Choroid plexus epithelial cell (primary cell): Measurements from ENCODE around the gene GTF2IRD1.

Experiments
- DNase-seq: peaks from one replicate; pipeline ENCODE4 v3.0.0-alpha.2; 2010; ENCODE audit warnings: low read depth
- H3K4me3 ChIP-seq: 2 replicates; pipeline ENCODE4 v1.5.1; 2011; ENCODE audit warnings: low read depth, mild to moderate bottlenecking, control low read depth, low read length, moderate library complexity
- TF ChIP-seq, protein P1 (sequence below): conservative IDR thresholded peaks from 2 replicates; pipeline ENCODE4 v1.5.1; 2011; ENCODE audit warnings: low read depth, mild to moderate bottlenecking, control low read depth, inconsistent platforms, low read length, moderate library complexity

The GTF2IRD1 gene, protein sequence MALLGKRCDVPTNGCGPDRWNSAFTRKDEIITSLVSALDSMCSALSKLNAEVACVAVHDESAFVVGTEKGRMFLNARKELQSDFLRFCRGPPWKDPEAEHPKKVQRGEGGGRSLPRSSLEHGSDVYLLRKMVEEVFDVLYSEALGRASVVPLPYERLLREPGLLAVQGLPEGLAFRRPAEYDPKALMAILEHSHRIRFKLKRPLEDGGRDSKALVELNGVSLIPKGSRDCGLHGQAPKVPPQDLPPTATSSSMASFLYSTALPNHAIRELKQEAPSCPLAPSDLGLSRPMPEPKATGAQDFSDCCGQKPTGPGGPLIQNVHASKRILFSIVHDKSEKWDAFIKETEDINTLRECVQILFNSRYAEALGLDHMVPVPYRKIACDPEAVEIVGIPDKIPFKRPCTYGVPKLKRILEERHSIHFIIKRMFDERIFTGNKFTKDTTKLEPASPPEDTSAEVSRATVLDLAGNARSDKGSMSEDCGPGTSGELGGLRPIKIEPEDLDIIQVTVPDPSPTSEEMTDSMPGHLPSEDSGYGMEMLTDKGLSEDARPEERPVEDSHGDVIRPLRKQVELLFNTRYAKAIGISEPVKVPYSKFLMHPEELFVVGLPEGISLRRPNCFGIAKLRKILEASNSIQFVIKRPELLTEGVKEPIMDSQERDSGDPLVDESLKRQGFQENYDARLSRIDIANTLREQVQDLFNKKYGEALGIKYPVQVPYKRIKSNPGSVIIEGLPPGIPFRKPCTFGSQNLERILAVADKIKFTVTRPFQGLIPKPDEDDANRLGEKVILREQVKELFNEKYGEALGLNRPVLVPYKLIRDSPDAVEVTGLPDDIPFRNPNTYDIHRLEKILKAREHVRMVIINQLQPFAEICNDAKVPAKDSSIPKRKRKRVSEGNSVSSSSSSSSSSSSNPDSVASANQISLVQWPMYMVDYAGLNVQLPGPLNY

DNA sequence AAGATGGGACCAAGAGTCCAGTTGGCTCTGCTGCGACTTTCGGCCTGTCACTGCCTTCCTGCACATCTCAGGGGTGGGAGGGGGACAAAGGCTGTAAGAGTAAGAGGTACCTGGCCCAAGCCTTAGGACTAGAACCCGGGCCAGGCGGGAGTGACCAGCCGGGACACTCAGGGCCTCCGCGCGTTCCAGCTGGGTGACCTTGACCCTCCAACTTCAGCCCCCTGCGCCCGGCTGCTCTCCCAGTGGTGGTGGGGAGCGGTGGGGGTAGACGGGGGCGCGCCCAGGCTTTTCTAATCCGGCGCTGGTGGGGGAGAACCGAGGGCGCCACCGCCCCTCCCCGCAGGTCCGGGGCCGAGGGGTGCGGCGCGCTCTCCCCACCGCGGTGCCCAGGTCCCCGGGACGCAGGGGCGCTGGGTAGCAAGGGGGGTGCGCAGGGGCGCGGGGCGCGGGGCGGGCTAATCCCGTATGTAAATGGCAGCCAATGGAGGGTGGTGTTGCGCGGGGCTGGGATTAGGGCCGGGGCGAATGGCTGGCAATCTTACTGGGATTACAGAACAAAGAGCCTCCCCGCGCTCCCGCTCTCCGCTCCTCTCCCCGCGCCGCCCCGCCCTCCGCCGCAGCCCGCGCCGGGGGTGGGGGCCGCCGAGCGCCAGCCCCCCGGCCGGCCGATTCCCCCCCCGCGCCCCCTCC is at the start of gene GTF2IRD1:
Gene GTF2IRD1 (plus strand): TSS at position 585 of the 690 bp plus-strand sequence. CDS start 54,175 bp downstream, outside the sequence.
- TF ChIP-seq, protein P1, sequence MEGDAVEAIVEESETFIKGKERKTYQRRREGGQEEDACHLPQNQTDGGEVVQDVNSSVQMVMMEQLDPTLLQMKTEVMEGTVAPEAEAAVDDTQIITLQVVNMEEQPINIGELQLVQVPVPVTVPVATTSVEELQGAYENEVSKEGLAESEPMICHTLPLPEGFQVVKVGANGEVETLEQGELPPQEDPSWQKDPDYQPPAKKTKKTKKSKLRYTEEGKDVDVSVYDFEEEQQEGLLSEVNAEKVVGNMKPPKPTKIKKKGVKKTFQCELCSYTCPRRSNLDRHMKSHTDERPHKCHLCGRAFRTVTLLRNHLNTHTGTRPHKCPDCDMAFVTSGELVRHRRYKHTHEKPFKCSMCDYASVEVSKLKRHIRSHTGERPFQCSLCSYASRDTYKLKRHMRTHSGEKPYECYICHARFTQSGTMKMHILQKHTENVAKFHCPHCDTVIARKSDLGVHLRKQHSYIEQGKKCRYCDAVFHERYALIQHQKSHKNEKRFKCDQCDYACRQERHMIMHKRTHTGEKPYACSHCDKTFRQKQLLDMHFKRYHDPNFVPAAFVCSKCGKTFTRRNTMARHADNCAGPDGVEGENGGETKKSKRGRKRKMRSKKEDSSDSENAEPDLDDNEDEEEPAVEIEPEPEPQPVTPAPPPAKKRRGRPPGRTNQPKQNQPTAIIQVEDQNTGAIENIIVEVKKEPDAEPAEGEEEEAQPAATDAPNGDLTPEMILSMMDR: no peak
- H3K4me3 ChIP-seq: peak within 1 kb of the TSS; percentile 67
- DNase-seq: peak; percentile 74

DNA sequence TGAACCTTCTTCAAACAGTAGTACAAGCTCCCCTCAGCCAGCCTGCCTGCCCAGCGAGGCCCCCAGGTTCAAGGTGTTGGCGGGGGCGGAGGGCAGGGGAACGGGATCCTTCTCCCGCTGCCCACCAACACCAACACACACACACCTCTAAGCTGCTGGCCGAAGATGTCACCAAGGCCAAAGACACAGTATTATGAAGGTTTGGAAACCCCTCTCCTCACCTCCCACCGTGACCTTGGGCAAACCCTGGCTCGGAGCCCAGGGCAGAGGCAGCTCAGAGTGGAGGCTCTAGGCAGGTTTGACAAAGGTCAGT is 49.4 kb upstream of the GTF2IRD1 start:
- H3K4me3 ChIP-seq: no peak overlapping the region
- no peak for DNase-seq
- TF ChIP-seq, protein P1: no peak

DNA sequence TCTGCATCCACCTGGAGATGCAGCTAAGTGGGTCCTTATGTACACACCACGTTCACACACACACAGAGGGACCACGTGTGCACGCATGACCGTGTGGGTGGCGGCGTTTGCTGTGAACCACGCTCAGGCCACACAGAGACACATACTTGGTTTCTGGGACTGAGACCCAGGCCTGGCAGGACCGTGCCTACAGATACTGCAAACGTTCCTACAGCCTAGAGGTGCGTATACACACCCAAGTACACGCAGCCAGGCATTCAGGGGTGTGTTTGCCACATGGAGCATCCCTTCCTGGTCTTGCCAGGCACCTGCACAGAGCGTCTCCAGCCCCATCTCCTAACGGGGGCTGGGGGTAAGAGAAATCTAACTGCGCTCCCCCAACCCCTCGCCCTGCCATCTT is 49.0 kb upstream of the GTF2IRD1 start:
- TF ChIP-seq, protein P1: no peak
- no peak for DNase-seq
- no peak overlapping the region for H3K4me3 ChIP-seq

DNA sequence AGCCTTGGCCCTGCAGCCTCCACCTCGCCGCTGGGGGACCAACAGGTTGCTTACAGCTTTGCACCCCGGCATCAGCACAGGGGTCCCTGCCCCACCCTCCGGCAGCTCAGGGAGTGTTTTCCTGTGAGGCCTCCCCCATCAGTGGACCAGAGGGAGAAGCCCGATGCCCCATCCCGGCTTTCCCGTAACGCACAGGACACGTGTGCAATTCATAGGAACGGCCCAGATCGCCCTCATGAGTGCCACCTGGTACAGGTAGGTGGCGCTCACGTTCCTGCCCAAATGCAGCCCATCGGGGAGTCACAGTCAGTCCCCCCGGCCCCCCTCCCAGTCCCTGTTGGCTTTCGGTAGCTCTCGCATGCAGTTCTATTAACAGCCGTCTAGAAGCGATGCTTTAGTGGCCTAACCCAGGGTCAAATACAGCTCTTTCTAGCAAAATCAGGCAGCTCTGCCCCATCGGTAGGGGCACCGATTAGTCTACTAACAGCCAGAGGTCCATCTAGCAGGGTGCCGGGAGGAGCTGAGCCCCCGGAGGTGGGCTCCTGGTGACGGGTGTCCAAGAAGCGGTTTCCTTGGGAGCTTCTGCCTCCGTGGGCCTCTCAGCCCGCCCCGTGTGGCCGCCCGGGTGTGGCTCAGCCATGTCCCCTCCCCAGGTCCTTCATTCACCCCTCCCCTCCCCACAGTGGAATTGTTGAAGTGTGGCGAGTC is 48.4 kb upstream of the GTF2IRD1 start:
- H3K4me3 ChIP-seq: no peak overlapping the region
- DNase-seq: no peak
- TF ChIP-seq, protein P1: peak; percentile 61

DNA sequence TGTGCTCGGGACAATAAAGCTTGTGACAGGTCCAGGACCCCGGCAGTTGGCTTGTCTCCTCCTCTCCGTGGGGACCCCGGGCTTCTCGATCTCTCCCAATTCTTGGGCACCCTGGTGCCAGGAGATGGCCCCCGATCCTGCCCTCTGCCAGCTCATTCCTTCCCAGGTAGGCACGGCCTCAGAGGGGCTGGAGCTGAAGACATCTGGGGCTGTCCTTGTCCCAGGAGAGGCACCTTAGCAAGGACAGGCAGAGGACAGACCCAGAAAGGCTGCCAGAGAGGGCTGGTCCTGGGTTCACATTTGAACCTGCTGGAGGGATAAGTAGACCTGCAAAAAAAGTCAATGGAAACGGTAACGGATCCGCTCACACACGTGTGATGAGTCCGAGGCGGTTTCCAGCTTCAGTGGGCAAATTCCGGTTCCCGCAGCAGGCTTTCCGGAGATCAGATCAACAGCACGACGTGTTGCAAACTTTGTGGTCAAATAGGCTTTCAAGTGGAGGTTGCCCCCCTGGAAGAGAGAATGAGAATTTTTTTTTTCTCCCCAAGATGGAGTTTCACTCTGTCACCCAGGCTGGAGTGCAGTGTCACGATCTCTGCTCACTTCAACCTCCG is 47.7 kb upstream of the GTF2IRD1 start:
- TF ChIP-seq, protein P1: no peak
- no peak for DNase-seq
- no peak overlapping the region for H3K4me3 ChIP-seq

DNA sequence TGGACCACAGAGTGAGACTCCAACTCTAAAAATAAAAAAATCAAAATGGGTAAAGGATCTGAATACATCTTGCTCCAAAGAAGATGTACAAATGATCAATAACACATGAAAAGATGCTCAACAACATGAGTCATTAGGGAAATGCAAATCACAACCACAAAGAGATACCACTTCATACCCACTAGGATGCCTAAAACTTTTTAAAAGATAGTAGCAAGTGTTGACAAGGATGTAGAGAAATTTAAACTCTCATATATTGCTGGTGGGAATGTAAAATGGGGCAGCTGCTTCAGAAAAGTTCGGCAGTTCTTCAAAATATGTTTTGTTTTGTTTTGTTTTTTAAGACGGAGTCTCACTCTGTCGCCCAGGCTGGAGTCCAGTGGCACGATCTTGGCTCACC is 45.7 kb upstream of the GTF2IRD1 start:
- TF ChIP-seq, protein P1: no peak
- no peak overlapping the region for H3K4me3 ChIP-seq
- DNase-seq: no peak
